Neural cell (in vitro differentiated cells): ENCODE data around the gene KHDRBS2. TPM values are rescaled to one million over a fixed set of nuclear protein-coding genes. Genes with fewer than 3 reads are reported as not detected.

Experiments
- H2AFZ ChIP-seq: fragments of 200-600, 300-800 bp; sonication (generic), shearing (Covaris generic); 2 replicates; pipeline ENCODE4 v1.6.0; 2014; ENCODE audit warnings: low read depth, mild to moderate bottlenecking, antibody characterized with exemption, low read length, moderate library complexity
- H3F3A ChIP-seq: fragments of 200-600 bp; shearing (Covaris generic); 2 replicates; pipeline ENCODE4 v1.6.1; 2016; ENCODE audit warnings: mild to moderate bottlenecking, moderate library complexity, mixed read lengths, antibody characterized with exemption, low read length; ENCODE audit not compliant: insufficient read depth, poor library complexity, severe bottlenecking
- H3K27ac ChIP-seq: fragments of 200-600, 300-800 bp; sonication (generic), shearing (Covaris generic); 2 replicates; pipeline ENCODE4 v1.5.1; 2014; ENCODE audit warnings: mild to moderate bottlenecking, low read length, moderate library complexity
- H3K27me3 ChIP-seq: fragments of 300-800, 200-600 bp; sonication (generic), shearing (Covaris generic); 2 replicates; pipeline ENCODE4 v1.6.0; 2014; ENCODE audit warnings: mild to moderate bottlenecking, low read depth, low read length, moderate library complexity; ENCODE audit not compliant: insufficient read depth
- H3K36me3 ChIP-seq: fragments of 300-800, 200-600 bp; sonication (generic), shearing (Covaris generic); 2 replicates; pipeline ENCODE4 v1.5.1; 2014; ENCODE audit warnings: mild to moderate bottlenecking, antibody characterized with exemption, low read length, moderate library complexity; ENCODE audit not compliant: insufficient read depth
- H3K4me2 ChIP-seq: fragments of 300-800, 200-600 bp; sonication (generic), shearing (Covaris generic); 2 replicates; pipeline ENCODE4 v1.6.0; 2014; ENCODE audit warnings: mild to moderate bottlenecking, low read length
- H3K4me3 ChIP-seq: fragments of 300-800, 200-600 bp; sonication (generic), shearing (Covaris generic); 2 replicates; pipeline ENCODE4 v1.5.1; 2014; ENCODE audit warnings: mild to moderate bottlenecking, low read length, moderate library complexity
- H3K79me2 ChIP-seq: fragments of 200-600 bp; shearing (Covaris generic); replicated peaks from 2 replicates; pipeline ENCODE4 v1.6.0; 2014; ENCODE audit warnings: mild to moderate bottlenecking, low read length, moderate library complexity; ENCODE audit not compliant: insufficient read depth
- H3K9ac ChIP-seq: fragments of 300-800, 200-600 bp; sonication (generic), shearing (Covaris generic); 2 replicates; pipeline ENCODE4 v1.6.1; 2016; ENCODE audit warnings: mild to moderate bottlenecking, low read length, mixed read lengths
- H3K9me2 ChIP-seq: fragments of 200-600 bp; shearing (Covaris generic); 2 replicates; pipeline ENCODE4 v1.6.1; 2016; ENCODE audit warnings: mild to moderate bottlenecking, low read length, mixed read lengths; ENCODE audit not compliant: insufficient read depth
- H3K9me3 ChIP-seq: fragments of 200-600, 300-800 bp; sonication (generic), shearing (Covaris generic); 2 replicates; pipeline ENCODE4 v1.6.1; 2016; ENCODE audit warnings: mild to moderate bottlenecking, mixed run types, low read length, moderate library complexity, mixed read lengths
- H4K20me1 ChIP-seq: fragments of 200-600 bp; shearing (Covaris generic); 2 replicates; pipeline ENCODE4 v1.6.1; 2016; ENCODE audit warnings: mild to moderate bottlenecking, mixed run types; ENCODE audit not compliant: insufficient read depth
- EP300 ChIP-seq: fragments of 450-650 bp; conservative IDR thresholded peaks from 2 replicates; pipeline ENCODE4 v1.6.1; 2014; ENCODE audit warnings: antibody characterized with exemption, mild to moderate bottlenecking, moderate library complexity; ENCODE audit not compliant: poor library complexity, severe bottlenecking
- EZH2 ChIP-seq: fragments of 200-600, 300-800 bp; shearing (Covaris generic), sonication (generic); IDR thresholded peaks from 2 replicates; pipeline ENCODE4 v1.6.1; 2014; ENCODE audit warnings: antibody characterized with exemption, low read length, borderline replicate concordance, mild to moderate bottlenecking; ENCODE audit not compliant: insufficient read depth, poor library complexity, severe bottlenecking
- MXI1 ChIP-seq: fragments of 450-650 bp; conservative IDR thresholded peaks from 2 replicates; pipeline ENCODE4 v1.6.1; 2014; ENCODE audit warnings: antibody characterized with exemption, mild to moderate bottlenecking; ENCODE audit not compliant: poor library complexity, severe bottlenecking
- POLR2AphosphoS5 ChIP-seq: IDR thresholded peaks from 2 replicates; pipeline ENCODE4 v1.6.1; 2012
- RAD21 ChIP-seq: fragments of 450-650 bp; conservative IDR thresholded peaks from 2 replicates; pipeline ENCODE4 v1.6.1; 2014; ENCODE audit warnings: antibody characterized with exemption, mild to moderate bottlenecking, moderate library complexity
- REST ChIP-seq: IDR thresholded peaks from 2 replicates; pipeline ENCODE4 v1.6.1; 2012; ENCODE audit warnings: borderline replicate concordance
- SMC3 ChIP-seq: fragments of 450-650 bp; conservative IDR thresholded peaks from 2 replicates; pipeline ENCODE4 v1.6.1; 2014; ENCODE audit warnings: antibody characterized with exemption, mild to moderate bottlenecking, moderate library complexity; ENCODE audit not compliant: poor library complexity
- TAF1 ChIP-seq: IDR thresholded peaks from 2 replicates; pipeline ENCODE4 v1.6.1; 2012; ENCODE audit warnings: low read depth
- polyA plus RNA-seq: library from polyadenylated mRNA; depleted of rRNA; stranded (reverse); fragments of >200 nt; gene quantifications from 2 replicates; pipeline ENCODE4 v1.2.3, GENCODE V29; 2014
- TF ChIP-seq, protein P1 (sequence below): fragments of 450-650 bp; IDR thresholded peaks from 2 replicates; pipeline ENCODE4 v1.5.1; 2014; ENCODE audit warnings: antibody characterized with exemption, mild to moderate bottlenecking, moderate library complexity; ENCODE audit not compliant: poor library complexity, severe bottlenecking

Gene KHDRBS2
- polyA plus RNA-seq, 1 donor from 2014 or later = 28.5 TPM

- Histone ChIP-seq H2AFZ (no peak overlapping the region), H3K27me3 (no peaks in the 10 kb centered on the region), H3K9me3 (no peaks in the 10 kb centered on the region), H3K4me3 (no peak overlapping the region), H4K20me1 (no peaks in the 10 kb centered on the region), H3K9ac (no peak overlapping the region), H3K27ac (no peak overlapping the region), H3K36me3 (no peaks in the 10 kb centered on the region), H3K79me2 (no peaks in the 10 kb centered on the region), H3F3A (no peaks in the 10 kb centered on the region), H3K4me2 (no peak overlapping the region), H3K9me2 (no peaks in the 10 kb centered on the region)
- TF ChIP-seq RAD21 = no peak
- TF ChIP-seq TAF1 = no peak
- no peak for TF ChIP-seq POLR2AphosphoS5
- no peak for TF ChIP-seq MXI1
- no peak for TF ChIP-seq REST
- TF ChIP-seq, protein P1, sequence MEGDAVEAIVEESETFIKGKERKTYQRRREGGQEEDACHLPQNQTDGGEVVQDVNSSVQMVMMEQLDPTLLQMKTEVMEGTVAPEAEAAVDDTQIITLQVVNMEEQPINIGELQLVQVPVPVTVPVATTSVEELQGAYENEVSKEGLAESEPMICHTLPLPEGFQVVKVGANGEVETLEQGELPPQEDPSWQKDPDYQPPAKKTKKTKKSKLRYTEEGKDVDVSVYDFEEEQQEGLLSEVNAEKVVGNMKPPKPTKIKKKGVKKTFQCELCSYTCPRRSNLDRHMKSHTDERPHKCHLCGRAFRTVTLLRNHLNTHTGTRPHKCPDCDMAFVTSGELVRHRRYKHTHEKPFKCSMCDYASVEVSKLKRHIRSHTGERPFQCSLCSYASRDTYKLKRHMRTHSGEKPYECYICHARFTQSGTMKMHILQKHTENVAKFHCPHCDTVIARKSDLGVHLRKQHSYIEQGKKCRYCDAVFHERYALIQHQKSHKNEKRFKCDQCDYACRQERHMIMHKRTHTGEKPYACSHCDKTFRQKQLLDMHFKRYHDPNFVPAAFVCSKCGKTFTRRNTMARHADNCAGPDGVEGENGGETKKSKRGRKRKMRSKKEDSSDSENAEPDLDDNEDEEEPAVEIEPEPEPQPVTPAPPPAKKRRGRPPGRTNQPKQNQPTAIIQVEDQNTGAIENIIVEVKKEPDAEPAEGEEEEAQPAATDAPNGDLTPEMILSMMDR = no peak
- TF ChIP-seq SMC3 = no peak
- no peak for TF ChIP-seq EZH2
- no peak for TF ChIP-seq EP300
These were observed 336.9 kb downstream of the KHDRBS2 start for GRCh38 chr6:61949161-61949560.

- Histone ChIP-seq H3K4me2 (no peak overlapping the region), H3K27ac (no peak overlapping the region), H3F3A (no peaks in the 10 kb centered on the region), H3K9me3 (no peaks in the 10 kb centered on the region), H4K20me1 (no peaks in the 10 kb centered on the region), H3K9ac (no peak overlapping the region), H3K27me3 (no peaks in the 10 kb centered on the region), H3K9me2 (no peaks in the 10 kb centered on the region), H3K79me2 (no peaks in the 10 kb centered on the region), H3K36me3 (no peaks in the 10 kb centered on the region), H3K4me3 (no peak overlapping the region), H2AFZ (no peak overlapping the region)
- TF ChIP-seq, protein P1 = no peak
- TF ChIP-seq EZH2 (no peak), EP300 (no peak), TAF1 (no peak), SMC3 (no peak)
These were observed 338.6 kb downstream of the KHDRBS2 start for GRCh38 chr6:61947311-61947947.
